ENCODE data around the gene TREML1. TPM values are rescaled to one million over a fixed set of nuclear protein-coding genes. Genes with fewer than 3 reads are reported as not detected.
A peak's percentile ranks its signal among the peaks of the same experiment; 100 is the strongest.
"Not testable (repeated sequence)": the region's sequence is repeated elsewhere in the genome, so short reads cannot be mapped to it uniquely, and the experiment has no call there.

The TREML1 gene
- polyA plus RNA-seq, 10 donors, result 0.21 to 0.37 (median 0.27) TPM; not detected in 4

DNA sequence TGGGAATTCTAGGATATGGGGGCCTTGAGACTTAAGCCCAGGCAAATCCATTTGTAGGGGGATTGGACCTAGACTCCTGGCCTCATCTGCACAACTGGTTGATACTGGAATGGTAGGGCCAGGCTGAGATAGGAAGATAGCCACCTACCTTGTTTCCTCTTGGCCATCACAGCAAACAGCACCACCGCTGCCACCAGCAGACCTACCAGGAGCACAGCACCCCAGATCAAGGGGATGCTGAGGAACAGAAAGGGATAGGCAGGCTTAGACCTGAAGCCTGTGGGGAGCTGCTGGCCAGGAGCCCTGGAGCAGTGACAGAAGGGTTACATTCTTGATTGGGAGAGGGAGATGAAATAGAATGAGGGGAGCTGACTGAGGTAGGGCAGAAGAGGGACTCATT is 3.5 kb downstream of the TREML1 start:
- DNase-seq, result no peak

DNA sequence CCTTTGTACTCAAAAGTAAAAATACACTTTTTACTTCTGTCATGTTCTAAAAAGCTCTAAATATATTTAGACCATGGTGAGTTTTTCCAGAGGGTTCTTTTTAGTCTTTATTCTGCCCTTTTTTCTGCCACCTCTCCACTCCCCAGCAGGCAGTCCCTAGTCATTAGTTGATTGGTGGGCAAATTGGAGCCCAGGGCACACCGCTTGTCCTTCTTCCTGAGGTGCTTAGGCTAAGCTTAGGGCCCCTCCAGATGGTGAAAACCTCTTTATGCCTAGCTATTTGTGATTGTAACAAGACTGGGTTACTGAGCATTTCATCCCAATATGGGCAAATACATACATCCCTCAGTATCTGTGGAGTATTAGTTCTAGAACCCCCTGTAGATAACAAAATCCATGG is 6.2 kb downstream of the TREML1 start:
- DNase-seq, result no peak

DNA sequence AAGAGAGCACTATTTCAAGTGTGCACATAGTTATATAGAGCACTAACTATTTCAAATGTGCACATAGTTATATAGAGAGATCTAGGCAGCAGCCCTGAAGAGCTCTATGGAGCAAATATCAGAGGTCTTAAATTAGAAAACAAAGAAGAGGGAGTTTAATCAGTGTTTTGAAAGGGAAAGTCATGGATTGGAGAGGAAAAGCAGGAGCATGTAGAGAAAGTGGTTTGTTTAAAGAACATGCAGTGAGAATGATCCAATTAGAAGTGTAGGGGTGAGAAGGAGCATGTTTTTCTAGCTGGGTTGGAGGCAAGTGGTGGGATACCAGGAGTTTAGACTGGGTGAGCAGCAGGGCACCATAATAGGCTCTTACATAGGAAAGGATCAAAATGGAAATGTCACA is 17.2 kb downstream of the TREML1 start:
- no peak for DNase-seq

DNA sequence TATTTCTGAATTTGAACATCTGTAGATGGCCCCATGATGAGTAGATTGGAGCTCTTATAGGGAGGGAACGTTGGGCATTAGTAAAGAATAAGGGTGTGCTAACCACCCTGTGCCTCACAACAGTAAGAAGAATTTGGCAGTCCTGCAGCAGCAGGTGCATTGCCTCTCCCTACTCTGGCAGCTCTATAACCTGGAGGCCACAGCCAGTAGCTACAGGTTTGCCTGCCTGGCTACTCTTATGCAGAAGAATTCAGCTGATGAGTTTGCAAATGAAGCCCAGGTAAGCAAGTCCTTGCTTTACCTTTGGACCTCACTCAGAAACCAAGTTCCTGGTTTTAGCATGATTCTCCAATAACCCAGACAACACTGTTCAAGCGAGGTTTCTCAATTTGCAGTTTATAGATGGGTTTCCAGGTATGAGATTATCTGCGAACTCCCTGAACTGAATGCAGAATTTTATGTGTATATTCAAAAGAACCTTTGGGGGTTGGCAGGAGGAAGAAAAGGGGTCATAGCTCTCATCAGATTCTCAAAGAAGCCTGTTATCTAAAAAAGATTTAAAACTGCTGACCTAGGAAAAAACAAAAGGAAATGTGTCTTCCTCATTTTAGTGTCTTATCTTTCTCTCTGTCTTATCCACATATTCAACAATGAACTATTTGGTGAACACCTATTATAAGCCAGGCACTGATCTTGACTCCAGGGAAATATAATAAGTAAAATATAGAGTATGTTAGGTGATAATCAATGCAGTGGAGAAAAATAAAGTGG is 18.9 kb downstream of the TREML1 start:
- no peak for DNase-seq

DNA sequence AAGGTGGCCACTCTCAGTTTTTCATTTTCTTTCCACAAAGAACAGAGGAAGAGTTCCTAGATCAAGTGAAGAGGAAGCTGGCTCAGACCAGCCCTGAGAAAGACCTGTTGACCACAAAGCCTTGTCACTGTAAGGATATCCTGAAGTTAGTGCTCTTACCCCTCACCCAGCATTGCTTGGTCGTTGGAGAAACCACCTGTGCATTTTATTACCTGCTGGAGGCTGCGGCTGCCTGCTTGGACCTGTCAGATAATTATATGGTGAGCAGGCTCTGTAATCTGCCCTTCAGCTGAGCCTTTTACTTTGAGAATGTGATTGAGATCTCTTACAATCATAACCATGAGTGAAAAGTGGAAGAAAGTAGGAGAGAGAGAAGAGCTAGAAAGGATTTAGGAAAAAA is 21.9 kb downstream of the TREML1 start:
- no peak for DNase-seq

DNA sequence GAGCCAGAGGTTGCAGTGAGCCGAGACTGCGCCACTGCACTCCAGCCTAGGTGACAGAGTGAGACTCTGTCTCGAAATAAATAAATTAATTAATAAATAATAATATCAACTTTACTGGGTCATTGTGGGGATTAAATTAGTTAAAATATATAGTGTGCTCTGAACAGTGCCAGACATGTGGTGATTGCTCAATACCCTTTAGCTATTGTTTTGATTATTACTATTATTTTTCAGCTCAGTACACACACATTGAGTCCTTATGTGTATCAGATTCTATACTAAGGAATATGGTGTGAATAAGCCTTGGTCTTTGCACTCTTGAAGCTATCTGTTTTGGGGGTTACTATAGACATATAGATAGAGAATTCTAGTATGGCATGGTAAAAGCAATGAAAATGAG is 28.9 kb downstream of the TREML1 start:
- DNase-seq, result no peak

DNA sequence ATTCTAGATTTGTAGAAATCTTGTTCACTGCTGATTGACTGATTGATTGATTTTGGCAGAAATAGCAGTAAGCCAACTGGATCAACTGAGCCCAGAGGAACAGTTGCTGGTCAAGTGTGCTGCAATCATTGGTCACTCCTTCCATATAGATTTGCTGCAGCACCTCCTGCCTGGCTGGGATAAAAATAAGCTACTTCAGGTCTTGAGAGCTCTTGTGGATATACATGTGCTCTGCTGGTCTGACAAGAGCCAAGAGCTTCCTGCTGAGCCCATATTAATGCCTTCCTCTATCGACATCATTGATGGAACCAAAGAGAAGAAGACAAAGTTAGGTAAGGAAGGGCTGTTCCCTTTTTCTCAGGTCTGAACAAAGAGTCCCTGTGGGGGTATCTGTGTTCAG is 31.2 kb downstream of the TREML1 start:
- no peak for DNase-seq

DNA sequence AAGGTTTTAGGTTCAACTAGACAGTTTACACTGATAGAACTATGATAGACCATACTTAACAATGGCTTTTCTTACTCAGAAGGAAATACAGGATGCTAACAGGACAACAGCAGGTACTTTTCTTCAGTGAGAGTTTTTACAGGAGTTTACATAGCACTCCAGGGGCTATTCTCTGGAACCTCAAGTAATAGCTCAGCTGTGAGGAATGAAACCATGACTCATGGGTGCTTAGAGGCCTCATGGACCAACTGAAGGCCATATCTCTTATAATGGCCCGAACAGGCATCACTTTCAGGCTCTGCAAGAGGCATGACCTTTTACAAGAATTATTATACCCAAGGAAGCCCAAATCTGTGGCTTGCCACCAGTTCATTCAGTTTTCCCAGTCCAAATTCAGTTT is 31.8 kb downstream of the TREML1 start:
- DNase-seq, result no peak

DNA sequence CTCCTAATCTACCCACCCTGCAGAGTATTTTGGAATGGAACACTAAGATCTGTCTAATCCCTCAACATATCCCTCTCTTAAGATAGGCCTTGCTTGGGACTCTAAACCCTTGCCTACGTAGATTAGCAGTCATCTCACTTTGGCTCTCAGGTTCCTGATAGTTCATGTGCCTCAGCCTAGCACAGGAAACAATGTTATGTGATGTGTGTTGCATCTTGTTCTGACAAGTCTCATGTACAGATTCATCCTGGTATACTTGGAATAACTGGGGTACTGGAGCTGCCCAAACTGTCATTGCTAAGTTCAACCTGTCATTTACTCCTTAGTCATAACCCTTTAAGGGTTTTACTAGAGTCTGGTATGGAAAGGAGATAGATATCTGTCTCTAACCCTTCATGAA is 34.1 kb downstream of the TREML1 start:
- DNase-seq, result no peak

DNA sequence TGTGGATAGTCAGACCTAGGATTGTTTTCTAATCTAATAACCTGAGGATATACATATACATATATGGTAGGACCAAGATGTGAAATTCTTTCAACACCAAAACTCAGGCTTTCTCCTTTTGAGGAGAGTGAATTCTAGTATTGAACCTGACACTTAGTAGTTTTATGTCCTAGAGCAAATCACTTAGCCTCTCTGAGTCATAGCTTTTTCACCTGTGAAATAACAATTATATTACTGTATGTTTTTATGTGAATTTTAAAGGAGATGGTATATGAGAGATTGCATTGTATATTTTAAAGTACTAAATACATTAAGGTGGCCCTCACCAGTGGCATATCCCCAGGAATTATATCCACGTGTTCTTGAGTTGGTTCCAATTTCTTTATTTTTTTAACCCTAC is 34.6 kb downstream of the TREML1 start:
- no peak for DNase-seq

DNA sequence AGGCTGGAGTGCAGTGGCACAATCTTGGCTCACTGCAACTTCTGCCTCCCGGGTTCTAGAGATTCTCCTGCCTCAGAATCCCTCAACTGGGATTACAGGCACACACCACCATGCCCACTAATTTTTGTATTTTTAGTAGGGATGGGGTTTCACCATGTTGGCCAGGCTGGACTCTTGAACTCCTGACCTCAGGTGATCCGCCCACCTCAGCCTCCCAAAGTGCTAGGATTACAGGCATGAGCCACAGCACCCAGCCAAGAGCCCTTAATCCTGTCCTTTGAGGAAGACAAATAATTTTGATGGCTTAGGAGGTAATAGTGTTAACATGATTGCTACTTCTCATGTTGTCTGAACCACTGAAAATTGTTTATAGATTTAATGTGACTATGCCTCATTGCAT is 39.1 kb downstream of the TREML1 start:
- not testable (repeated sequence) for DNase-seq

DNA sequence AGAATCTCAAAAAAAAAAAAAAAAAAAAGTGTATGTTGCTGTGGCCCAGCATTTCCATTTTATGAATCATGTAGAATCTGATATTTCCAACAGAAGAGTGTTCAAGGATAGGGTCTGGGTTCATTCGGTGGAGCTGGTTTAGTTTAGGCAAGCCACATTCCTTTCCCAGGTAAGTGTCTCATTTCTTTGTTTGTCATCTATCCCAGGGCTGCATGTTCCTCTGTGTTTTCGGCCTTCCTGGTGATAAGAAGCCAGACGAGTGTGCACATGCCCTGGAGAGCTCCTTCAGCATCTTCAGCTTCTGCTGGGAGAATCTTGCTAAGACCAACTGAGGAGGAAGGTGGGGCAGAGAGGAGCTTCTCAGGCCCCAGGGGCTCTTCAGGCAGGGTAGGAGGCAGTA is 43.1 kb downstream of the TREML1 start:
- no peak for DNase-seq

DNA sequence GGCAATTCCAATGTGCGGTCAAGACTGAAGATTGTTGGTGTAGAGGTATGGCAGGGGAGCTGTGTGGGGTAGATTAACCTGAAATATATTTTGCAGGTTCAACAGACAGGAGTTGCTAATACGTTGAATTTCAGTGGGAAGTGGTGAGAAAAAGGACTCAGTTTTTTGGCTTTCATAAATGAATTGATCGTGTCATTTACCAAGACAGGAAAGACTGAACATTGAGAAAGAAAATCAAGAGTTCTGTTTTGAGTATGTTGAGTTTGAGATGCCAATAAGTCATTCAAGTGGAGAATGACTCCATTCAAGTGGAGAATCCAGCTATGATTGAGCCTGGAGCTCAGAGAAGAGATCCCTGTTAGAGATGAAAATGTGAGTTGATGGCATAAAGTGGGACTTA is 50.3 kb downstream of the TREML1 start:
- no peak for DNase-seq

DNA sequence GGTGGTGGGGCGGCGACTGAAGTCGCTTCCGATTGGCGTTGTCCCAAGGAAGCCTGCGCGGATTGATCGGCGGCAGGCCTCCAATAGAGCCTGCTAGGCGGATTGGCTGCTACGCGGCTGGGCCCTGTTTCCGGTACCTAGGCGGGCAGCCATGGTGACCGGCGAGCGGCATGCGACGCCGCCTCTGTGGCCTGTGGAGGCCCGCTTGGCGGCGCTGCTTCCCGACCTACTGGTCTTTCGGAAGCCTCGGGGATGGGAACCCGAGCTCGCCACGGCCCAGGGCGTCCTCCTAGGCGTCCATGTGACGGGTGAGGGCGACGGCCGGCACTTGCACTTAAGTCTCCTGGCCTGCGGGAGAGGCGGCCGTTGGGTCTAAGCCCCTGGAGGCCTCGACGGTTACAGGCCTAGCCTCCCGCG is 53.3 kb downstream of the TREML1 start:
- peak in 1 of 3 donors; percentile 12 for DNase-seq

Other genes with a start within 250 kb of the TREML1 start
- gene UNC5CL, start 115.1 kb downstream of the TREML1 start, polyA plus RNA-seq (ENCODE audit: insufficient read length in 10 of 10), result 1 to 10 TPM; 1.6 to 4.3 (median 2.9) TPM
- 1 to 10 TPM in 1 of 10 donors, under 1 TPM in 9; 0.49 to 1.1 (median 0.66) TPM for gene TSPO2, start 111.9 kb downstream of the TREML1 start, polyA plus RNA-seq (ENCODE audit: insufficient read length in 10 of 10)
- 100 to 1,000 TPM; 324 to 690 (median 510) TPM for gene APOBEC2, start 101.1 kb downstream of the TREML1 start, polyA plus RNA-seq (ENCODE audit: insufficient read length in 10 of 10)
- gene OARD1, start 82.0 kb downstream of the TREML1 start, polyA plus RNA-seq (ENCODE audit: insufficient read length in 10 of 10), result 10 to 100 TPM; 14.3 to 20.6 (median 17.1) TPM
- gene NFYA, start 81.4 kb downstream of the TREML1 start, polyA plus RNA-seq (ENCODE audit: insufficient read length in 10 of 10), result 10 to 100 TPM; 20.0 to 33.6 (median 26.4) TPM
- gene TREM2, start 8.8 kb upstream of the TREML1 start, polyA plus RNA-seq (ENCODE audit: insufficient read length in 10 of 10), result 1 to 10 TPM in 2 of 10 donors, under 1 TPM in 8; 0.22 to 1.8 (median 0.57) TPM
- under 1 TPM in 9 of 10 donors, not detected in 1; 0.07 to 0.33 (median 0.15) TPM for gene TREML2, start 46.8 kb upstream of the TREML1 start, polyA plus RNA-seq (ENCODE audit: insufficient read length in 10 of 10)
- not detected for gene TREML4, start 74.0 kb upstream of the TREML1 start, polyA plus RNA-seq (ENCODE audit: insufficient read length in 10 of 10)
- 1 to 10 TPM in 1 of 10 donors, under 1 TPM in 7, not detected in 2; 0.17 to 1.5 (median 0.31) TPM for gene TREM1, start 132.3 kb upstream of the TREML1 start, polyA plus RNA-seq (ENCODE audit: insufficient read length in 10 of 10)
- gene NCR2, start 181.3 kb upstream of the TREML1 start, polyA plus RNA-seq (ENCODE audit: insufficient read length in 10 of 10), result not detected